OCI-LY3 (cell line): ENCODE data around the gene SHC2.

Source experiments
- H2AFZ ChIP-seq: fragments of 200-600, 300-600 bp; shearing (Covaris generic); 2 replicates; pipeline ENCODE4 v1.6.0; 2014; ENCODE audit warnings: antibody characterized with exemption, low read depth, low read length
- H3K27ac ChIP-seq: fragments of 200-600, 300-600 bp; sonication (generic); 2 replicates; pipeline ENCODE4 v1.5.1; 2014; ENCODE audit warnings: mild to moderate bottlenecking, low read length, moderate library complexity, mixed read lengths
- H3K27me3 ChIP-seq: fragments of 200-600, 300-600 bp; sonication (generic); 2 replicates; pipeline ENCODE4 v1.6.1; 2014; ENCODE audit warnings: low read depth, low read length, mixed read lengths
- H3K36me3 ChIP-seq: fragments of 200-600, 300-600 bp; sonication (generic); replicated peaks from 2 replicates; pipeline ENCODE3; 2014; ENCODE audit warnings: low read depth, low read length, mixed read lengths
- H3K4me1 ChIP-seq: fragments of 300-600, 200-600 bp; sonication (generic); 2 replicates; pipeline ENCODE4 v1.6.1; 2014; ENCODE audit warnings: low read length, mixed read lengths
- H3K4me2 ChIP-seq: fragments of 200-600, 300-600 bp; sonication (generic); 2 replicates; pipeline ENCODE4 v1.6.1; 2014; ENCODE audit warnings: low read length, mixed read lengths
- H3K4me3 ChIP-seq: fragments of 300-600, 200-600 bp; sonication (generic); 2 replicates; pipeline ENCODE4 v1.5.1; 2014; ENCODE audit warnings: antibody characterized with exemption, mild to moderate bottlenecking, low read length, moderate library complexity
- H3K79me2 ChIP-seq: fragments of 300-600, 200-600 bp; shearing (Covaris generic); 2 replicates; pipeline ENCODE4 v1.6.1; 2014; ENCODE audit warnings: mild to moderate bottlenecking, low read length, mixed read lengths
- H3K9ac ChIP-seq: fragments of 300-600, 200-600 bp; shearing (Covaris generic); 2 replicates; pipeline ENCODE4 v1.6.0; 2014; ENCODE audit warnings: mild to moderate bottlenecking, low read length, moderate library complexity
- H3K9me3 ChIP-seq: fragments of 200-600, 300-600 bp; shearing (Covaris generic); 2 replicates; pipeline ENCODE4 v1.6.1; 2014; ENCODE audit warnings: low read length, mixed read lengths; ENCODE audit not compliant: insufficient read depth
- H4K20me1 ChIP-seq: fragments of 200-600, 300-600 bp; sonication (generic); 2 replicates; pipeline ENCODE4 v1.6.1; 2016; ENCODE audit warnings: low read length, mixed read lengths; ENCODE audit not compliant: insufficient read depth
- EZH2phosphoT487 ChIP-seq: fragments of 200-600 bp; shearing (Covaris generic); IDR thresholded peaks from 2 replicates; pipeline ENCODE4 v1.6.1; 2018; ENCODE audit warnings: antibody characterized with exemption, mixed run types, low read depth
- TF ChIP-seq, protein P1 (sequence below): fragments of 200-600, 300-600 bp; sonication (generic); IDR thresholded peaks from 2 replicates; pipeline ENCODE4 v1.5.1; 2014; ENCODE audit warnings: antibody characterized with exemption, low read length, low read depth

Gene SHC2

GRCh38 chr19:457636-458035 lies 3.2 kb downstream of the SHC2 start:
- H3K27me3 ChIP-seq, result no peaks in the 10 kb centered on the region

DNA sequence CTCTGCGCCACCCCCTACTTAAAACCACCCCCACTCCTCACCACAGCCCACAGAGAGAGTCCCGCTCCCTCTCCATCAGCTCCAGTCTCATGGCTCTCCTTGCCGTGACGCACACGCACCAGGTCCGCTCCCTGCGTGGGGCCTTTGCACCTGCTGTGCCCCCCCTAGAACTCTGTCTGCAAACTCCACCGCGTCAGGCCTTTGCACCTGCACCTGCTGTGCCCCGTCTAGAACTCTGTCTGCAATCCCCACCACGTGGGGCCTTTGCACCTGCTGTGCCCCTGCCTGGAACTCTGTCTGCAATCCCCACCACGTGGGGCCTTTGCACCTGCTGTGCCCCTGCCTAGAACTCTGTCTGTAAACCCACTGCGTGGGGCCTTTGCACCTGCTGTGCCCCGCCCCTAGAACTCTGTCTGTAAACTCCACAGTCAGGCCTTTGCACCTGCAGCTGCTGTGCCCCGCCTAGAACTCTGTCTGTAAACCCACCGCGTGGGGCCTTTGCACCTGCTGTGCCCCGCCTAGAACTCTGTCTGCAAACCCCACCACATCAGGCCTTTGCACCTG lies 4.2 kb downstream of the SHC2 start:
- Histone ChIP-seq H3K4me2 (no peak overlapping the region), H3K27me3 (no peaks in the 10 kb centered on the region), H4K20me1 (no peaks in the 10 kb centered on the region), H3K9me3 (no peaks in the 10 kb centered on the region), H3K9ac (no peak overlapping the region), H3K79me2 (no peaks in the 10 kb centered on the region), H2AFZ (no peak overlapping the region), H3K36me3 (no peaks in the 10 kb centered on the region), H3K27ac (no peak overlapping the region), H3K4me1 (no peaks in the 10 kb centered on the region), H3K4me3 (no peak overlapping the region)
- TF ChIP-seq EZH2phosphoT487, result no peak
- TF ChIP-seq, protein P1, sequence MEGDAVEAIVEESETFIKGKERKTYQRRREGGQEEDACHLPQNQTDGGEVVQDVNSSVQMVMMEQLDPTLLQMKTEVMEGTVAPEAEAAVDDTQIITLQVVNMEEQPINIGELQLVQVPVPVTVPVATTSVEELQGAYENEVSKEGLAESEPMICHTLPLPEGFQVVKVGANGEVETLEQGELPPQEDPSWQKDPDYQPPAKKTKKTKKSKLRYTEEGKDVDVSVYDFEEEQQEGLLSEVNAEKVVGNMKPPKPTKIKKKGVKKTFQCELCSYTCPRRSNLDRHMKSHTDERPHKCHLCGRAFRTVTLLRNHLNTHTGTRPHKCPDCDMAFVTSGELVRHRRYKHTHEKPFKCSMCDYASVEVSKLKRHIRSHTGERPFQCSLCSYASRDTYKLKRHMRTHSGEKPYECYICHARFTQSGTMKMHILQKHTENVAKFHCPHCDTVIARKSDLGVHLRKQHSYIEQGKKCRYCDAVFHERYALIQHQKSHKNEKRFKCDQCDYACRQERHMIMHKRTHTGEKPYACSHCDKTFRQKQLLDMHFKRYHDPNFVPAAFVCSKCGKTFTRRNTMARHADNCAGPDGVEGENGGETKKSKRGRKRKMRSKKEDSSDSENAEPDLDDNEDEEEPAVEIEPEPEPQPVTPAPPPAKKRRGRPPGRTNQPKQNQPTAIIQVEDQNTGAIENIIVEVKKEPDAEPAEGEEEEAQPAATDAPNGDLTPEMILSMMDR, result no peak

More at GRCh38 chr19:457636-458035, 3.2 kb downstream of the SHC2 start:
- H3K4me2 ChIP-seq, result no peak overlapping the region
- H3K27ac ChIP-seq, result no peak overlapping the region
- no peak overlapping the region for H3K9ac ChIP-seq
- no peak overlapping the region for H3K4me3 ChIP-seq
- H4K20me1 ChIP-seq, result no peaks in the 10 kb centered on the region
- H3K79me2 ChIP-seq, result no peaks in the 10 kb centered on the region
- H3K4me1 ChIP-seq, result no peaks in the 10 kb centered on the region
- no peaks in the 10 kb centered on the region for H3K9me3 ChIP-seq
- no peak for TF ChIP-seq EZH2phosphoT487
- TF ChIP-seq, protein P1, result no peak
- H2AFZ ChIP-seq, result no peak overlapping the region
- no peaks in the 10 kb centered on the region for H3K36me3 ChIP-seq

GRCh38 chr19:455851-456546 lies 4.8 kb downstream of the SHC2 start:
- no peaks in the 10 kb centered on the region for H4K20me1 ChIP-seq
- no peak overlapping the region for H3K27ac ChIP-seq
- H3K4me2 ChIP-seq, result no peak overlapping the region
- no peaks in the 10 kb centered on the region for H3K79me2 ChIP-seq
- H3K36me3 ChIP-seq, result no peaks in the 10 kb centered on the region
- H3K4me1 ChIP-seq, result no peaks in the 10 kb centered on the region
- peaks cover 4% of the 10 kb centered on the region for H3K9me3 ChIP-seq
- no peak overlapping the region for H3K9ac ChIP-seq
- H3K4me3 ChIP-seq, result no peak overlapping the region
- H3K27me3 ChIP-seq, result no peaks in the 10 kb centered on the region
- no peak overlapping the region for H2AFZ ChIP-seq
- TF ChIP-seq EZH2phosphoT487, result no peak
- TF ChIP-seq, protein P1, result no peak

GRCh38 chr19:455031-455705 lies 5.7 kb downstream of the SHC2 start:
- H2AFZ ChIP-seq, result no peak overlapping the region
- no peak overlapping the region for H3K4me2 ChIP-seq
- no peaks in the 10 kb centered on the region for H4K20me1 ChIP-seq
- no peak overlapping the region for H3K9ac ChIP-seq
- peaks cover 5% of the 10 kb centered on the region for H3K9me3 ChIP-seq
- no peaks in the 10 kb centered on the region for H3K4me1 ChIP-seq
- no peaks in the 10 kb centered on the region for H3K36me3 ChIP-seq
- no peaks in the 10 kb centered on the region for H3K79me2 ChIP-seq
- no peak overlapping the region for H3K27ac ChIP-seq
- no peak overlapping the region for H3K4me3 ChIP-seq
- TF ChIP-seq, protein P1, result no peak
- no peak for TF ChIP-seq EZH2phosphoT487
- H3K27me3 ChIP-seq, result no peaks in the 10 kb centered on the region
